Measurements from ENCODE around the gene MN1.

MN1 gene

GRCh38 chr22:27799015-27799826 is 2.3 kb downstream of the MN1 start:
- no peak for DNase-seq

DNA sequence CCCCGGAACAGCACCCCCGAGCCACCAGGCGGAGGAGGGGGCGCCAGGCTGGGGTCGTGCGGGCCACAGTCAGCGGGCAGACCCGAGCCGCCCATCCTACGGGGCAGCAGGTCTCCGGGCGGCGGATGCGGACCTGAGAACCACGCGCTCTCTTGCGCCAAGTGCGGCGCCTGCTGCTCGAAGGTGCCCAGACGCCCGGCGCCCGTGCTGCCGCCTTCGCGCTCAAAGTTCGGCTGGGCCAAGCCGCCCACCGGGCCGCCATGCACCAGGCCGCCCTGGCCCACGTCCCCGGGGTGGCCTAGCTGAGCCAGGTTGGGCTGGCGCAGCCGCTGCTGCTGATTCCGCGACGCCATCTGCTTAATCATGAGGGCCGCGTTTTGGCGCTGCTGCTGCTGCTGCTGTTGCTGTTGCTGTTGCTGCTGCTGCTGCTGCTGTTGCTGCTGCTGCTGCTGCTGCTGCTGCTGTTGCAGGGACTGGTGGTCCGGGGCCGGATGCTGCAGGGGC is 3.0 kb downstream of the MN1 start:
- DNase-seq: no peak

DNA sequence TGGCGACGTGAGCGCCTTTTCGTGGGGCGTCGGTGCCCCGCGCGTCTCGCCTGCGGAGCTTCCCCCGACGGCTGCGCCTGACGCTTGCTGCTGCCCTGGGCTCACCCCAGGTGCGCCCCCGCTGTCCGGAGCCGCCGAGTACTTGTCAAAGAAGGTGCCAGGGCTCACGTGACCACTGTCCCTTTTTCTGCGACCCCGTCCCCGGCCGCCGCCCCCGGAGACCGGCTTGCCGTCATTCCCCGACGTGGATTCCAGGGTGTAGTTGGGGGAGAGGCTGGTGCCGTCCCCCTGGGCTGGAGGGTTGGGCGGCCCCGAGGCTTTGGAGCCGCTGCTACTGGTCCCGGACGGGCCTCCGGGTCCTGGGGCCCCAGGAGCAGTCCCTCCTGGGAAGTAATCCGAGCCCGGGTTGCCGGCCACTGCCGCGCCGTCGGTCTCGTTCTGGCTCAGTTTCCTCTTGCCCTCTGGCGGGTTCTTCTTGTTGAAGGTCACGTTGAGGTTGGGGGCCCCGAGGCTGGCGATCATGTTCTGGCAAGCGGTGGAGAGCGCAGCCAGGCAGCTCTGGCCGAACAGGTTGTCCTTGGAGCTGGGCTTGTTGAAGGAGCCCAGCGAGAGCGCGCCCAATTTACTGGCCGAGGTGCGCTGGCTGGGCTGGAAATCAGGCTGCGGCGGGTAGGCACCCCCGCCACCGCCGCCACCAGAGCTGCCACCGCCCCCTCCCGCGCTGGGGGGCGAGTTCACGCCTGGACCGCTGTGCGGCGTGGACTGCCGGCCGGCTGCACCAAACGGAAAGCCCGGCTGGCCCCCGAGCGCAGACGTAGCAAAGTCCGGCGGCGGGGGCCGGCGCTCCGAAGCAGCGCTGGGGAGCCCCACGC is 3.8 kb downstream of the MN1 start:
- no peak for DNase-seq

DNA sequence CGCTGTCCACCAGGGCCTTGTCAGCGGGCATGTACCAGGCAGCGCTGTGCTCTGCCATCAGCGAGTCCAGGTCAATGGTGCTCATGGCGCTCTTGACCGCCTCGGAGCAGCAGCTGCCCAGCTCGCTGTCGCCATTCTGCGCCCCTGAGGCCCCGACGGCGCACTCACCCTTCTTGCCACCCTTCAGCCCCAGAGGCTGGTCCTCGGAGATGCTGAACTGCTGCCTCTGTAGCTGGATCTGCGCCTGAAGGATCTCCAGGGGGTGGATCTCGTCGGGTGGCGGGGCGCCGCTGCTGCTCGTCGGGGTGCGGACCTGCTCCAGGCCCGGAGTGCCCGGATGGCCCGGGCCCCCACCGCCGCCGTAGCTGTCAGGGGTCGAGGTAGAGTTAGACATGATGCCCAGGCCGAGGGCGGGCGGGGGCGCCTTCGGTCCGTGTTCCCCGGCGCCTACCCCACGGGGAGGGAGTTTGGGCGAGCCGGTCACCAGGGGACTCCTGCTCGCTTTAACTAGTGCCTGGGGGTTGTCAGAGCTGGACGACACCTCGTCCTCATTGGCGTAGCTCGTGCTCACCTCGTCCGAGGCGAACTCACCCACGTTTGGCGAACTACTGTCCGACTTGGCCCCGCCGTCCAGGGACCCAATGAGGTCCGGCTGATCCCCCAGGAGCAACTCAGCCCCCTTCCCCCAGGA is 4.6 kb downstream of the MN1 start:
- DNase-seq: no peak

DNA sequence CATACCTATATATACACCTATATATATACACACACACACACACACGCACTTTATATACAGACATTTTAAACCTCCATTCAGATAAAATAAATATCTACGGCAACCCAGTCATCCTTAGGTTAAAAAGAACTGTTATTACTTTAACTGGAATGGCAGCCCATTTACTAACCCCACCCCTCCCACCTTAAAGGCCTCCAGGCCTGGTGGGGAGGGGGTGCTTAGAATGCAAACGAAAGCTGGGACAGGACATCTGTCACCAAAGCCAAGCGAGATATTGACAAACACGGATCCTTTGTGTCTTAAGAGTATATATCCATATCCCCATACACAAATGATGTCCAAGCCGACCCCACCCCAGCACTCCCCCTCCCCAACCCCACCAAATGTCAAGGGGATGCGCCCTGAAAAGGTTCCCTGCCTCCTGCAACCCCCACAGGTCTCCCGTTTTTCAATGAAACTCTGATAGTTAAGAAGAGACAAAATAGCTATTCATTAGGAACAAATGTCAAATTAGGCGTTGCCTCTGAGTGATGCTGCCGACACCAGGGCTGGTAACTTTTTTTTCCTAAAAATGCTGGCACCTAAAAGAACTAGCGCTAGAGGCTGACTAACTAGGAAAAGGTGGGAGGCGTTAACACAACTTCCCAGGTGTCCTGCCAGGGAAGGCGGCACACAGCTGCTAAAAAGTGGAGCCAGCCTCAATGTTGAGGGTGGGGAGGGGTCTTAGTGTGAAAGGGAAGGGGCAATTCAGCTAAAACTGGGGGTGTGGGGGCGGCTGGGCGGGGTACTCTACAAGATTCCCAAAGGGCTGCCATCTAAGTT is 5.6 kb downstream of the MN1 start:
- no peak for DNase-seq

DNA sequence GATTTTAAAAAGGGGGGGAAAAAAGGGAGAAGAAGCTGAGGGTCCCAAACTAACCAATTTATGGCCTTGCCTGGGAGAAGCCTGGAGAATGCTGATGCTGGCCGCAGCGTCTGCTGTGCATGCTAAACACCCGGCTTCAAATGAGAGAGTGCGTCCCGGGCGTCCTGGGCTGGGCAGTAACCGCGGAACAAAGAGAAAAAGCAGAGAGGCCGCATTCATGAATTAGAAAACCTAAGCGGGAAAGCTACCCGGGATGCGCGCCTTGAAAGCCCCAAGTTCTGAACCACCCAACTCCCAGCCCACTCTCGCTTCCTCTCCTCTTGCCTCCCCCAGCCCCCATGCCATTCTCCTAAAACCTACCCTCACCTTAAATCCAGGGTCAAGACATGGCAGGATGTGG is 6.5 kb downstream of the MN1 start:
- DNase-seq: no peak

DNA sequence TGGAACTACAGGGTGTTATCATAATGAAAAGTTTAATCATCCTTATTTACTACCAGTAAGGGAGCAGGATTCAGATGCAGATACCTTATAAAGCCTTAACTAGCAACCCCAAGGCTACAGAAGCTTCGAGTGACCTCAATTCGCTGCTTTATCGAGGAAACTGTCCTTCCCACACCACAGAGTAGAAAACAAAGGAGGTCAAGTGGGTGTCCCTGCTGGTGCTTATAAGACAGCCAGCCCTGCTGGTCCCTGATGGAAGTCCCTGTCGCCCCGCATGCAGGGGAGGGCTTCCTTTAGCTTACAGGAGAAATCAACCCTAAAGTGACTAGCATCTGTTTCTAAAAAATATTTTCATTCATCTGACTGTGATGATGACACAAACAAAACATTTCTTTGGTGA is 7.3 kb downstream of the MN1 start:
- no peak for DNase-seq

- DNase-seq: no peak
Measured at GRCh38 chr22:27793576-27793975, 8.0 kb downstream of the MN1 start.

DNA sequence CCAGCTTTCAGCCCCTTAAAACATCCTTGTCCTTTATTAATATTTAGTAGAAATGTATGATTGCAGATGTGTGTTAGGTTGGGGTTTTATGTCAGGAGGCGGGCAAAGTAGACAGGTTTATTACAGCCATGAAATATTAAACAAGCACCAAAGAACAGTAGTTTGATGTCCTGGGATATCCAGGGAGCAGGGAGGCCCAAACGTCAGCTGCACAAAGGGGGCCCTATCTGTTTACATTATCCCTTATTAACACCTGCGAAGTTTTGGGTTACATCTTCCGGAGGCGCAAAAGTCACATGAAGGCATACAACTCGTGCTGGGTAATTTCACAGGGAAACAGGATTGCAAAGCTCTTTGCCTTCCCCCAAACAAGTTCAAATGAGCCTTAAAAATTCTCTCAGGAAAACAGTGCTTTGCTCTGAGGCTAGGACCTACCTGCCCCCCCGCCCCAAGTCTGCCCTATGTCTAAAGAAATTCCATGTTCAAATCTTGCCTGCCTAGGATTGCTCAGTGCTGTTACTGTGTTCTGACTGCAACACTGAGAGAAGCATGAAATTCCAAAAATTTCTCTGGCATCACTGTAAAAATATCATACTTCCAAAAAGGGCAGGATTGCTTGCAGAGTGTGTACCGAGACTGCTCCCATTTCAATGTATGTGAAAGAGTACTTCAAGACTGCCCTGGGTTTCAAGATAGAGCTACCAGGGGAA is 8.9 kb downstream of the MN1 start:
- DNase-seq: no peak

DNA sequence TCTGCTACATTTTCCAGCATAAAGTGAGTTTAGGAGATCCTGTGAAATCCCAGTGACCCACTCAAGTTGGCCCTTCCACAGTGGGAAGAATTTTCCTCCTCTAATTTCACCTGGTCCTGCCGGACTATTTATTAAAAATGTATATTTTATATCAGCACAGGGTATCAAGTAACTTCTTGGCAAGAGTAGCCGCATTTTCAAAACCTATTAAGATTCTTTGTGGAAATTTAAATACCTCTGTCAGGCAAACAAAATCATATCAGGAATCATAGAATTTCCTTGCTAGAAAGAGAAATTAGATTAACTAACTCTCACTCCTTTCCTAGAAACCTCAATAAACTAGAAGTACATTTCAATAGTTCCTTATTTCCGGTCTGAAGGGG is 9.7 kb downstream of the MN1 start:
- no peak for DNase-seq

DNA sequence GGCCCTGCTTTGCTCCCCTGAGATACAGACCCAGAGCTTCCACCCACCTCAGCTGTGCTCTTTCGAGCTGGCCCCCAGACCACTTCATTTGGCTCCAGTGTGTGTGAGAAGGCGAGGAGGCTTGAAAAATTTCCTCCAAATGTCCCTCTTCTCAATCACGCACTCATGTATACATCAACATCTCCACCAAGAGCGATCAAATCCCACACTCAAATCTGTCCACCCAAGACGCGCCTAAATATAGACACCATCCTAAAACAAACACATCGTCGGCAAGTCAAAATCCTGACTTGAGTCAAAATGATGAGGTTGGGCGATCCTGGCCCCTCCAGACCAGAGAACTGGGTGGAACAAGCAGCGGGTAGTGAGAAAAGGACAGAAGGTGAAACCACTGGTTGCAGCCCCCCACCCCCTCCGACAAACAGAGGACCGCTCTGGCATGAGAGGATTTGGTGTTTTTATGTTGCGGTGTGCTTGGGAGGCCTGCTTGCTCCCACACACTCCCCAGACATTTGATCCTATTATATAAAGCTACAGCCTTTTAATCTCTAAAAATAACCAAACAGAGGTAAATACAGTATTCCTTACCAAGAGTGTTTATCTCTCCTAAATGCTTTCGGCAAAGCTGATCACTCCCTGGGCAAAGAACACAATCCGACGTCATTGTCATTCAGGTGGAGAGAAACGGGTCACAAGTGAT is 10.2 kb downstream of the MN1 start:
- DNase-seq: no peak

DNA sequence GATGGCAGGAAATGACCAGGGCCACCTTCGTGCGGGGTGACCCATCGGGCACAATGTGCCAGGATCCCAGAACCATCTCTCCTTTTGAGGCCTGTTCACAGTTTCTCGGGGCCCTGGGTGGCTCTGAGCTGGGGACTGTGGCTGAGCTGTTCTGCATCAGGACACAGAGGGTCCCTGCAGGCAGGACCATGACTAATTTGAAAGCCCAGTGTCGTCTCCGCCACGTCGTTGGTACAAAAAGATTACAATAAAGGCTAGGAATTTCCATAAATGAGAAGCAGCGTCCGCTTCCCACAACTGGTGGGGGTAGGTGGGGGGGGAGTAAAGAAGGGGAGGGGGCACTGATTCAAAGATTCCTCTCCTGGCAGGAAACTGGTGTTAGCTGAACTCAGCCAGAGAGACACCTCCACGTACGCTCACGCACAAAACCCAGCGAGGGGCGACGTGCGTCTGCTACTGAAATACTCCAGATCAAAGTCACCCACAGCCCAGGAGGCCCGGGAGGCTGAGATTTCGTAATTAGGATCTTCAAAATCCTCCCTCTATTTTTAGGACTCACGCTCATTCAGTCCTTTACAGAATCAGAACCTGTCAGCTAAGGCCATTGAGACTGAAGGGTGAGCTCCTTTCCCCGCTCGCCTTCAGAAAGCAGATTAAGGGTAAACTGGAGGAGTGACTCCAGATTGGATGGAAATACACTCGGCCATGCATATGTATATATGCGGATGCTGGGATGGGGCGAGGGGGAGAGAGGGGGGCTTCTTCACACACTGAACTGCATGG is 11.0 kb downstream of the MN1 start:
- no peak for DNase-seq

GRCh38 chr22:27788500-27789288 is 12.9 kb downstream of the MN1 start:
- DNase-seq: no peak

DNA sequence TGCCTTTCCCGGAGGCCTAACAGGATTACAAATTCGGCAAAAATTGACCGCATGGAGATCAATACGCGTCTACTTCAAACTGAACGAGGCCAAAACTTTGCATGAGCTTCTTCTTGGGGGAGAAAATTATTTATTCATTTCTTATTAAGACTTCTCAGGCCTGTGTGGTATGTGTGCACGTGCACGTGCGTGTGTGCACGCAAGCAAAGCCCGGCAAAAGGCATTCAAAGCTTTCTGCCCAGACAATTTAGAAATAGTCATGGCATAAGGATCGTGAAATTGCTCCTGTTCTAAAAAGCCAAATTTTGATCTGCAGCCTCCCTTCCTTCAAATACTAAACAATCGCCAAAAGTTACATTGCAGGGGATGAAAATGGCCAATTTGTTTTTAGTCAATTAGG is 14.6 kb downstream of the MN1 start:
- DNase-seq: no peak

DNA sequence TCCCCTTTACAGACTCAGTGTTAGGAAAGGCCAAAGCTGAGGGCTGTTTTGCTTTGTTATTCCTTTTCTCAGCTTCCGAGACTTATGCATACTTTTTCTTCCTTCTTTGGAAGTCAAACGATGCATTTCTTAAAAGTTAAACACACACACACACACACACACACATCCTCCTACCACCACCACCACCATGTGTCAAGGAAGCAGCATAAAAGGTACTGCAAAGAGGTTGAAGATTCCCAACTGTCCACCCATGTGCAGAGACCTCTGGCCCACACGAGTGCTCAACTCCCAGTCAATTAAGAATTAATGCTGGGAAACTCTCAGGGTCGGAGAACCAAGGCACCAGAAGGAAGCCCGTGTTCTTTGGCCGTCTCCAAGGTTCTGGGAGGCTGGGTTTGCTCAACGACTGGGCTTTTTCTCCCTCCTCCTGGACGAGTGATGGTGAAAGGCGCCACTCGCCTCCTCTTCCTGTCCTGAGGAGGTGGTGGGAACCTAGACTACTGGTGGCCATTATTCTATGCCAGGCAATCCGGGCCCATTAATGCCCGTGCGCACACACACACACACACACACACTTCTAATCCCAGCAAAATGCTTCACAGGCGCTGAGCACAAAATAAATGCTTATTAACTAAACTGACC is 15.1 kb downstream of the MN1 start:
- DNase-seq: no peak

DNA sequence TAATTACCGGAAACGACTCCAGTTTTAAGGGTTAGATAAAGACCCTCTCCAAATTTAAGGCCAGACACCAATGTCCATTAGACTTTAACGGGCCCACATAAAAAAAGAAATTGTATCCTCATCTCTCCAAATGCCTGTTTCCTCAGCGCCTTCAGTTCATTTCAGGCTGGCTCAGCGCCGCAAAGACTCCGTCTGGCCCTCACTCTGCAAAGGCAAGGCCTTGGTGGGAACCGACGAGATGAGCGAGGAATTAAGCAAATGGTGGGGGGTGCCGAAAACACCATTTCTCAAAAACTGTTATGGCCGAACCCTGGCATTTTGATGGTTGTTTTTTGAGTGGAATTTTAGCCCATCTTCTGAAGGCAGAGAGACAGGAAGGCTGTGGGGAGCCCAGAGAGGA is 15.7 kb downstream of the MN1 start:
- DNase-seq: no peak

GRCh38 chr22:27784120-27784475 is 17.5 kb downstream of the MN1 start:
- no peak for DNase-seq

DNA sequence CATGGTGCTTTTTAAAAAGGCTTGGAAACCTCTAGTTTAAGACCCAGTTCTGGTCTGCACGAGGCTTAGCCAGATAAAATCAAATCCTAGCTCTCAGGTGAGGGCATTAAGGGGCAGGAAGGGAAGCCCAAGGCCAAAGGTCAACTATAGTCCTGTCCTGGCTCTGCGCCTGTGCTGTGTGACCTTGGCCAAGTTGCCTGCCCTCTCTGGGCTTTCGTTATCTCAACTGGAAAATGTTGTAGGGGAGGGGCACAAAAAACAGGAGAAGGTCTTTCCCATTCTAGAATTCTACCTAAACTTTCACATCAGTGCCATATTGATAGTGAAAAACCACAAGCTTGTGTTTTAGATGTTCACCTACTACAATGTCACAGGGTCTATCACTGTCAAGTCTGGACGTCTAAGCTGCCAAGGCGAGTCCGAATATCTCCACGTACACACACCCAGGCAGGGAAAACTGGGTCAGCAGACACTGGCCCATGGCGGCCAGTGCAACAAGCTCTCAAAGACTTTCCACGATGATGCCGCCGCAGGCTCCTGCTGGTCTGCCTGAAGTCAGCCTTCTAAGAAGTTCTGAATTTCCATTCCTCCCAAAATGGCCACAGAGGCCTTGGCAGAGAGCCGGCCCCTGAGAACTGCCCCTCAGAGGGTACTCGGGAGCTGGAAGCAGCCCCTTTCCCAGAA is 18.0 kb downstream of the MN1 start:
- no peak for DNase-seq

DNA sequence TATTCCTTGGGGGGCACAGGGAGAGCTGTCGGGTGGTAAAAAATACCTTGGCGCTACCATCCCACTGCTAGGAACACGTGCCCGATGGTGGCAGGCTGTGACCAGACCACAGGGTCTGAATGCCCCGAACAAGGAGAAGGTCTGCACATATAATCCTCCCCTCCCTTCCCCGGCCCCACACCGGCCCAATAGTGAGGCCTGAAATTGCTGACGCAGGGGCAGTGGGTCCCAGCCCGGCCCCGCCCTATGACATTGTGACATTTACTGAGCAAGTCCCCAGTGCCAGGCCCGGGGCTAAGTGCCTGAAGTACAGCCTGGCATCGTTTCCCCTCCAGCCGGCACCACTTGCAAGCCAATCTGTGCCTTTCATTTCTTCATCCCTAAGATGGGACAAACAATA is 19.5 kb downstream of the MN1 start:
- no peak for DNase-seq

Measured in HCEC 1CT (cell line).